SK-N-SH (cell line): ENCODE measurements around the gene NECTIN2. TPM values are rescaled to one million over a fixed set of nuclear protein-coding genes. Genes with fewer than 3 reads are reported as not detected.

Experiments used
- CTCF ChIA-PET: fragments of 300-600, 350-600 bp; formaldehyde crosslinking; extraction: SDS; loops from one replicate; lab custom pipeline; 2021; lab: Yijun Ruan, JAX
- POLR2A ChIA-PET: fragments of 350-600 bp; sonication (Branson Sonifier 250); formaldehyde crosslinking; extraction: SDS; loops from one replicate; lab custom pipeline; 2020; ENCODE audit warnings: antibody characterized with exemption, inconsistent platforms; lab: Yijun Ruan, JAX
- DNase-seq: peaks from one replicate; pipeline ENCODE4 v3.0.0; 2012
- H2AFZ ChIP-seq: fragments of 200-600 bp; sonication (generic); 2 replicates; pipeline ENCODE4 v1.8.1; 2016; ENCODE audit warnings: antibody characterized with exemption, mild to moderate bottlenecking, low read depth
- H3F3A ChIP-seq: fragments of 200-600 bp; sonication (generic); replicated peaks from 2 replicates; pipeline ENCODE3; 2016; ENCODE audit warnings: antibody characterized with exemption, mild to moderate bottlenecking; ENCODE audit not compliant: insufficient read depth
- H3K27ac ChIP-seq, 2 experiments: fragments of 200-500 bp in 1 of 2; fragments of 200-600 bp in 1 of 2; sonication (Bioruptor generic) in 1 of 2; sonication (generic), shearing (Covaris generic) in 1 of 2; 2 replicates each; pipeline versions ENCODE4 v1.5.1 to v1.6.1; 2014 to 2016; ENCODE audit warnings: low read depth in 2 of 2, inconsistent platforms in 1 of 2, low read length in 1 of 2, mild to moderate bottlenecking in 1 of 2, mixed read lengths in 1 of 2
- H3K27me3 ChIP-seq: fragments of 200-600 bp; sonication (generic), shearing (Covaris generic); 2 replicates; pipeline ENCODE4 v1.6.1; 2016; ENCODE audit warnings: mixed run types; ENCODE audit not compliant: insufficient read depth
- H3K36me3 ChIP-seq, 2 experiments: fragments of 200-500 bp in 1 of 2; fragments of 200-600 bp in 1 of 2; sonication (Bioruptor generic) in 1 of 2; sonication (generic) in 1 of 2; replicated peaks in 1 of 2; 2 replicates each; pipeline versions ENCODE3 to v1.5.1; 2014 to 2016; ENCODE audit warnings: low read length in 1 of 2, mild to moderate bottlenecking in 1 of 2; ENCODE audit not compliant: insufficient read depth in 2 of 2, control insufficient read depth in 1 of 2
- H3K4me1 ChIP-seq, 2 experiments: fragments of 200-500 bp in 1 of 2; fragments of 200-600 bp in 1 of 2; sonication (Bioruptor generic) in 1 of 2; sonication (generic), shearing (Covaris generic) in 1 of 2; 2 replicates each; pipeline versions ENCODE4 v1.5.1 to v1.6.1; 2014 to 2016; ENCODE audit warnings: low read depth in 1 of 2, low read length in 1 of 2, mixed run types in 1 of 2; ENCODE audit not compliant: insufficient read depth in 2 of 2, control insufficient read depth in 1 of 2
- H3K4me2 ChIP-seq: fragments of 200-600 bp; sonication (generic), shearing (Covaris generic); 2 replicates; pipeline ENCODE4 v1.6.1; 2017; ENCODE audit warnings: mixed run types
- H3K4me3 ChIP-seq, 2 experiments: fragments of 200-500 bp in 1 of 2; fragments of 200-600 bp in 1 of 2; sonication (Bioruptor generic) in 1 of 2; sonication (generic), shearing (Covaris generic) in 1 of 2; 2 replicates each; pipeline versions ENCODE4 v1.5.1 to v1.8.1; 2014 to 2016; ENCODE audit warnings: low read depth in 2 of 2, inconsistent platforms in 1 of 2, low read length in 1 of 2, mild to moderate bottlenecking in 1 of 2, mixed read lengths in 1 of 2, moderate library complexity in 1 of 2
- H3K79me2 ChIP-seq: fragments of 200-600 bp; sonication (generic); 2 replicates; pipeline ENCODE4 v1.8.1; 2017; ENCODE audit warnings: mild to moderate bottlenecking; ENCODE audit not compliant: insufficient read depth
- H3K9ac ChIP-seq: fragments of 200-600 bp; sonication (generic); 2 replicates; pipeline ENCODE4 v1.6.1; 2017; ENCODE audit warnings: mixed run types
- H3K9me2 ChIP-seq: fragments of 200-600 bp; sonication (generic); 2 replicates; pipeline ENCODE4 v1.6.1; 2017; ENCODE audit warnings: mixed run types
- H3K9me3 ChIP-seq: fragments of 200-600 bp; sonication (generic); 2 replicates; pipeline ENCODE4 v1.6.1; 2017; ENCODE audit warnings: mixed run types, mild to moderate bottlenecking, moderate library complexity
- H4K20me1 ChIP-seq: fragments of 200-600 bp; sonication (generic); 2 replicates; pipeline ENCODE4 v1.6.1; 2017; ENCODE audit warnings: mild to moderate bottlenecking, mixed run types; ENCODE audit not compliant: insufficient read depth
- CTCF ChIP-seq: fragments of 200-600 bp; sonication (generic); IDR thresholded peaks from 2 replicates; pipeline ENCODE4 v1.6.1; 2017; ENCODE audit warnings: antibody characterized with exemption, mild to moderate bottlenecking, moderate library complexity
- EP300 ChIP-seq, 2 experiments: IDR thresholded peaks; 2 replicates each; pipeline versions ENCODE4 v1.4.0 to v1.6.1; 2012; ENCODE audit warnings: borderline replicate concordance in 1 of 2, low read depth in 1 of 2, low read length in 1 of 2
- EZH2phosphoT487 ChIP-seq: fragments of 200-600 bp; sonication (generic); IDR thresholded peaks from 2 replicates; pipeline ENCODE4 v1.6.1; 2017; ENCODE audit warnings: low read depth, mixed run types, mild to moderate bottlenecking, antibody characterized with exemption, moderate library complexity, borderline replicate concordance
- FOXJ3 ChIP-seq: sonication (generic); formaldehyde crosslinking; IDR thresholded peaks from 2 replicates; pipeline ENCODE4 v1.5.1; 2020; ENCODE audit warnings: mild to moderate bottlenecking, missing genetic modification reagents
- FOXM1 ChIP-seq: IDR thresholded peaks from 2 replicates; pipeline ENCODE4 v1.4.0; 2012; ENCODE audit warnings: low read depth, mild to moderate bottlenecking
- GATA2 ChIP-seq: sonication (generic); formaldehyde crosslinking; IDR thresholded peaks from 2 replicates; pipeline ENCODE4 v1.5.0; 2020; ENCODE audit warnings: mild to moderate bottlenecking, missing genetic modification reagents
- IRF3 ChIP-seq: fragments of 150-350 bp; IDR thresholded peaks from 2 replicates; pipeline ENCODE4 v1.6.1; 2016; ENCODE audit warnings: mild to moderate bottlenecking, low read depth, low read length
- JUND ChIP-seq: IDR thresholded peaks from 2 replicates; pipeline ENCODE4 v1.4.0; 2012
- MAX ChIP-seq: IDR thresholded peaks from 2 replicates; pipeline ENCODE4 v1.4.0; 2012; ENCODE audit warnings: low read depth
- MEF2A ChIP-seq: IDR thresholded peaks from 2 replicates; pipeline ENCODE4 v1.4.0; 2012; ENCODE audit warnings: low read depth, borderline replicate concordance
- NRF1 ChIP-seq: IDR thresholded peaks from 2 replicates; pipeline ENCODE4 v1.6.1; 2012; ENCODE audit warnings: low read depth, mild to moderate bottlenecking, low read length
- PBX3 ChIP-seq: IDR thresholded peaks from 2 replicates; pipeline ENCODE4; 2012
- RAD21 ChIP-seq: IDR thresholded peaks from 2 replicates; pipeline ENCODE4 v1.6.1; 2012; ENCODE audit warnings: mild to moderate bottlenecking, low read length
- RFX5 ChIP-seq: IDR thresholded peaks from 2 replicates; pipeline ENCODE4 v1.6.1; 2012; ENCODE audit warnings: mild to moderate bottlenecking, improper control_type of control experiment, low read length
- SIN3A ChIP-seq: IDR thresholded peaks from 2 replicates; pipeline ENCODE4 v1.6.1; 2012; ENCODE audit warnings: low read depth, mild to moderate bottlenecking, low read length, moderate library complexity, borderline replicate concordance
- TAF1 ChIP-seq: IDR thresholded peaks from 2 replicates; pipeline ENCODE4 v1.6.1; 2012; ENCODE audit warnings: low read depth, mild to moderate bottlenecking, low read length, moderate library complexity, borderline replicate concordance
- TCF12 ChIP-seq: IDR thresholded peaks from 2 replicates; pipeline ENCODE4 v1.4.0; 2012
- TEAD4 ChIP-seq: IDR thresholded peaks from 2 replicates; pipeline ENCODE4 v1.4.0; 2012; ENCODE audit warnings: mild to moderate bottlenecking, borderline replicate concordance; ENCODE audit not compliant: insufficient read depth
- USF2 ChIP-seq: fragments of 150-350 bp; IDR thresholded peaks from 2 replicates; pipeline ENCODE4 v1.6.1; 2017; ENCODE audit warnings: antibody characterized with exemption, low read length, low read depth, borderline replicate concordance
- YY1 ChIP-seq: IDR thresholded peaks from 2 replicates; pipeline ENCODE4 v1.4.0; 2012; ENCODE audit warnings: low read depth, mild to moderate bottlenecking
- WGBS: methylation state at CpG from one replicate; pipeline ENCODE4 v1.1.6; 2017; ENCODE audit warnings: low lambda C conversion rate; 5-methylcytosine and 5-hydroxymethylcytosine counted together
- polyA plus RNA-seq, 3 experiments: library from polyadenylated mRNA; depleted of rRNA; stranded (reverse); fragments of >200 nt; gene quantifications; 2 replicates each; pipeline ENCODE4 v1.2.3, GENCODE V29; 2012

NECTIN2 gene
- polyA plus RNA-seq, 1 of the 3 experiments (the other 2 are of a cell fraction): 121 TPM

- POLR2A ChIA-PET: no interaction called here
- WGBS: 93% methylated on average over 9 of the region's 16 CpGs
- H4K20me1 ChIP-seq: no peaks in the 10 kb centered on the region
Observed at GRCh38 chr19:44874317-44874716, 28.2 kb downstream of the NECTIN2 start.

GRCh38 chr19:44875666-44876451 is 29.8 kb downstream of the NECTIN2 start:
- Histone ChIP-seq H2AFZ (no peak overlapping the region), H3K27me3 (no peaks in the 10 kb centered on the region), H3K79me2 (peaks cover 17% of the 10 kb centered on the region; the same call in 1 of the 2 replicates), H3F3A (peaks cover 15% of the 10 kb centered on the region), H4K20me1 (no peaks in the 10 kb centered on the region), H3K9ac (peak overlapping the region; percentile 20; the same call in 1 of the 2 replicates), H3K36me3 (peaks cover 33 to 38% of the 10 kb centered on the region in 2 experiments), H3K27ac (peak overlapping the region; percentile 29 to 66; a peak in 3 of 4 replicates), H3K4me2 (peak overlapping the region; percentile 51), H3K9me3 (no peaks in the 10 kb centered on the region), H3K9me2 (no peaks in the 10 kb centered on the region), H3K4me1 (peaks cover 0 to 13% of the 10 kb centered on the region in 2 experiments; a peak in 3 of 4 replicates), H3K4me3 (0 out of 4 replicates have a peak overlapping the region, but pooled peaks of 1 of the 2 experiments have one; percentile 4)
- no peak for DNase-seq
- POLR2A ChIA-PET: no interaction called here
- CTCF ChIA-PET: interaction anchor here (1.2 kb wide), 1 partner anchor 67 kb away, joined by 3 read pairs; no protein-coding TSS in a partner anchor
- WGBS: 48% methylated on average over 21 of the region's 22 CpGs
- peak; percentile 19; the same call in 1 of the 2 replicates for TF ChIP-seq JUND
- no peak for TF ChIP-seq RFX5
- TF ChIP-seq FOXJ3 (CRISPR knock-in tag): no peak
- TF ChIP-seq NRF1: no peak
- TF ChIP-seq MAX: no peak
- TF ChIP-seq TEAD4: no peak
- no peak for TF ChIP-seq TAF1
- TF ChIP-seq CTCF: no peak
- no peak for TF ChIP-seq EZH2phosphoT487
- TF ChIP-seq EP300 (IDR thresholded peaks at IDR 0.05; ENCODE audit: borderline replicate concordance in 1 of 2, low read depth in 1 of 2, low read length in 1 of 2): no peak
- peak; percentile 39 for TF ChIP-seq TCF12
- no peak for TF ChIP-seq USF2
- TF ChIP-seq SIN3A: no peak
- TF ChIP-seq MEF2A: no peak
- TF ChIP-seq GATA2 (CRISPR knock-in tag): no peak
- TF ChIP-seq FOXM1: no peak
- no peak for TF ChIP-seq RAD21
- no peak for TF ChIP-seq IRF3

More at GRCh38 chr19:44874317-44874716, 28.2 kb downstream of the NECTIN2 start:
- no peak overlapping the region for H3K4me2 ChIP-seq
- no peaks in the 10 kb centered on the region for H3K9me2 ChIP-seq
- H3K27ac ChIP-seq: peak overlapping the region in 1 of 2 experiments; percentile 66; a peak in 1 of 4 replicates
- H3K4me1 ChIP-seq: peaks cover 0 to 20% of the 10 kb centered on the region in 2 experiments; a peak in 3 of 4 replicates
- DNase-seq: no peak
- peaks cover 26% of the 10 kb centered on the region for H3F3A ChIP-seq
- peaks cover 34% of the 10 kb centered on the region in 2 experiments for H3K36me3 ChIP-seq
- peaks cover 22% of the 10 kb centered on the region for H3K79me2 ChIP-seq
- H3K4me3 ChIP-seq: no peak overlapping the region
- TF ChIP-seq YY1 (no peak), FOXJ3 (CRISPR knock-in tag) (no peak), PBX3 (no peak)
- CTCF ChIA-PET: no interaction called here
- H3K27me3 ChIP-seq: no peaks in the 10 kb centered on the region
- H3K9ac ChIP-seq: no peak overlapping the region
- H3K9me3 ChIP-seq: no peaks in the 10 kb centered on the region
- no peak overlapping the region for H2AFZ ChIP-seq
